NCI-H526 (cell line): ENCODE results near the gene PDP2.

Source experiments
- DNase-seq, 2 experiments: peaks; one replicate each; lab custom pipeline; 2025; lab: John Stamatoyannopoulos, UW

Gene PDP2

GRCh38 chr16:66903544-66904427 is 23.5 kb downstream of the PDP2 start:
- DNase-seq, result no peak

- DNase-seq, result no peak
These were observed 24.1 kb downstream of the PDP2 start for GRCh38 chr16:66904428-66904845.

- DNase-seq, result no peak
These were observed 24.7 kb downstream of the PDP2 start for GRCh38 chr16:66904846-66905632.

- DNase-seq, result no peak
These were observed 25.6 kb downstream of the PDP2 start for GRCh38 chr16:66905633-66906539.

GRCh38 chr16:66906916-66907836 is 26.9 kb downstream of the PDP2 start:
- no peak for DNase-seq

- DNase-seq, result no peak
These were observed 27.8 kb downstream of the PDP2 start for GRCh38 chr16:66908116-66908515.

- DNase-seq, result no peak
These were observed 28.6 kb downstream of the PDP2 start for GRCh38 chr16:66908762-66909559.

- DNase-seq, result no peak
These were observed 30.0 kb downstream of the PDP2 start for GRCh38 chr16:66910175-66910940.

- no peak for DNase-seq
These were observed 30.8 kb downstream of the PDP2 start for GRCh38 chr16:66911112-66911511.

GRCh38 chr16:66911801-66912200 is 31.5 kb downstream of the PDP2 start:
- DNase-seq, result no peak

GRCh38 chr16:66913081-66913480 is 32.8 kb downstream of the PDP2 start:
- DNase-seq, result no peak

- DNase-seq, result no peak
These were observed 33.4 kb downstream of the PDP2 start for GRCh38 chr16:66913711-66914110.

GRCh38 chr16:66914541-66914940 is 34.2 kb downstream of the PDP2 start:
- no peak for DNase-seq

GRCh38 chr16:66915041-66915440 is 34.7 kb downstream of the PDP2 start:
- DNase-seq, result no peak

GRCh38 chr16:66916518-66916917 is 36.2 kb downstream of the PDP2 start:
- no peak for DNase-seq

GRCh38 chr16:66917741-66918140 is 37.4 kb downstream of the PDP2 start:
- DNase-seq, result no peak

- no peak for DNase-seq
These were observed 38.0 kb downstream of the PDP2 start for GRCh38 chr16:66918355-66918754.

GRCh38 chr16:66918803-66919568 is 38.7 kb downstream of the PDP2 start, which contains the start of gene CDH16:
TSS of gene CDH16 (minus strand) at chr16:66918885. CDS start at chr16:66918065, 820 bp downstream.
- DNase-seq, result peak in 1 of 2 experiments; percentile 38
